H1 (cell line): ENCODE data around the gene LRRC3B. TPM values are rescaled to one million over a fixed set of nuclear protein-coding genes. Genes with fewer than 3 reads are reported as not detected.

ENCODE experiments used
- CTCF ChIA-PET: fragments of 300-600 bp; sonication (Branson Sonifier 250); formaldehyde crosslinking; loops from one replicate; lab custom pipeline; 2021; ENCODE audit not compliant: partially characterized antibody; lab: Charles Lee
- POLR2A ChIA-PET: fragments of 300-600 bp; sonication (Branson Sonifier 250); formaldehyde crosslinking; loops from one replicate; lab custom pipeline; 2021; ENCODE audit warnings: inconsistent platforms; ENCODE audit not compliant: partially characterized antibody; lab: Charles Lee
- DNase-seq, 2 experiments: peaks; one replicate each; pipeline versions ENCODE4 v3.0.0 to v3.0.0-alpha.2; 2010 to 2022; ENCODE audit warnings: low spot score in 2 of 2, low read depth in 1 of 2, mixed read lengths in 1 of 2
- FAIRE-seq: peaks from 2 replicates; lab custom pipeline; 2011; peaks lifted over from hg19 to GRCh38; lab: Jason Lieb, UNC
- H2AFZ ChIP-seq: 2 replicates; pipeline ENCODE4 v1.8.1; 2012; ENCODE audit warnings: low read length, inconsistent platforms
- H2AK5ac ChIP-seq: 2 replicates; pipeline ENCODE4 v1.6.1; 2013; ENCODE audit warnings: low read depth, low read length
- H2BK120ac ChIP-seq: replicated peaks from 2 replicates; pipeline ENCODE3; 2013; ENCODE audit warnings: low read depth, low read length, inconsistent platforms
- H2BK12ac ChIP-seq: 2 replicates; pipeline ENCODE4 v1.6.1; 2013; ENCODE audit warnings: low read depth, low read length
- H2BK15ac ChIP-seq: 2 replicates; pipeline ENCODE4 v1.6.1; 2013; ENCODE audit warnings: low read length
- H2BK20ac ChIP-seq: 2 replicates; pipeline ENCODE4 v1.6.1; 2013; ENCODE audit warnings: low read length
- H2BK5ac ChIP-seq: 2 replicates; pipeline ENCODE4 v1.6.1; 2013; ENCODE audit warnings: low read depth, low read length
- H3K14ac ChIP-seq: 2 replicates; pipeline ENCODE4 v1.6.1; 2013; ENCODE audit warnings: inconsistent platforms; ENCODE audit not compliant: insufficient read length
- H3K18ac ChIP-seq: 2 replicates; pipeline ENCODE4 v1.6.1; 2013; ENCODE audit warnings: low read length; ENCODE audit errors: extremely low read depth
- H3K23ac ChIP-seq: 2 replicates; pipeline ENCODE4 v1.6.1; 2013; ENCODE audit warnings: inconsistent platforms; ENCODE audit not compliant: insufficient read length
- H3K23me2 ChIP-seq: 2 replicates; pipeline ENCODE4 v1.6.1; 2013; ENCODE audit warnings: low read depth, low read length
- H3K27ac ChIP-seq: 2 replicates; pipeline ENCODE4 v1.6.1; 2011; ENCODE audit warnings: low read depth, low read length, inconsistent platforms
- H3K27me3 ChIP-seq, 4 experiments: replicated peaks in 1 of 4; 1 replicate in 1 of 4; 2 replicates in 3 of 4; pipeline versions ENCODE4 v1.6.1 to v1.8.1; 2011 to 2013; ENCODE audit warnings: low read length in 3 of 4, mild to moderate bottlenecking in 3 of 4, inconsistent platforms in 2 of 4, mixed read lengths in 2 of 4, moderate library complexity in 1 of 4; ENCODE audit not compliant: control insufficient read depth in 3 of 4, insufficient read depth in 3 of 4; ENCODE audit errors: extremely low read depth in 1 of 4
- H3K36me3 ChIP-seq, 4 experiments: 2 replicates each; pipeline versions ENCODE4 v1.6.1 to v1.8.1; 2011 to 2013; ENCODE audit warnings: mild to moderate bottlenecking in 4 of 4, low read length in 3 of 4, moderate library complexity in 2 of 4, control low read depth in 1 of 4, inconsistent platforms in 1 of 4; ENCODE audit not compliant: insufficient read depth in 4 of 4, control insufficient read depth in 2 of 4
- H3K4ac ChIP-seq: replicated peaks from 2 replicates; pipeline ENCODE3; 2013; ENCODE audit warnings: low read length, low read depth, mixed read lengths, inconsistent platforms; ENCODE audit not compliant: insufficient read length
- H3K4me1 ChIP-seq, 4 experiments: replicated peaks in 1 of 4; 1 replicate in 1 of 4; 2 replicates in 3 of 4; pipeline versions ENCODE4 v1.6.1 to v1.8.1; 2011 to 2013; ENCODE audit warnings: low read length in 3 of 4, inconsistent platforms in 2 of 4, mixed read lengths in 1 of 4; ENCODE audit not compliant: insufficient read depth in 4 of 4, control insufficient read depth in 3 of 4
- H3K4me2 ChIP-seq, 2 experiments: 2 replicates each; pipeline versions ENCODE4 v1.6.1 to v1.8.1; 2011 to 2013; ENCODE audit warnings: low read depth in 2 of 2, low read length in 2 of 2, control low read depth in 1 of 2, inconsistent platforms in 1 of 2, mild to moderate bottlenecking in 1 of 2; ENCODE audit not compliant: insufficient read depth in 1 of 2
- H3K4me3 ChIP-seq, 4 experiments: fragments of 200-600, 300-600 bp in 1 of 4; sonication (generic), shearing (Covaris generic), sonication (Bioruptor Twin) in 1 of 4; 2 replicates each; pipeline versions ENCODE4 v1.5.1 to v1.8.1; 2011 to 2016; ENCODE audit warnings: low read length in 4 of 4, low read depth in 3 of 4, control low read depth in 2 of 4, inconsistent platforms in 2 of 4, mild to moderate bottlenecking in 2 of 4, mixed read lengths in 1 of 4, moderate library complexity in 1 of 4; ENCODE audit not compliant: insufficient read depth in 2 of 4; ENCODE audit errors: extremely low read depth in 1 of 4
- H3K56ac ChIP-seq: replicated peaks from 2 replicates; pipeline ENCODE3; 2013; ENCODE audit warnings: low read depth, mild to moderate bottlenecking, mixed read lengths, low read length, inconsistent platforms; ENCODE audit not compliant: insufficient read length
- H3K79me1 ChIP-seq: 2 replicates; pipeline ENCODE4 v1.6.1; 2013; ENCODE audit warnings: low read depth, low read length, control low read depth
- H3K79me2 ChIP-seq, 2 experiments: 2 replicates each; pipeline versions ENCODE4 v1.6.1 to v1.8.1; 2012 to 2013; ENCODE audit warnings: low read length in 2 of 2, mild to moderate bottlenecking in 2 of 2, inconsistent platforms in 1 of 2; ENCODE audit not compliant: insufficient read depth in 2 of 2, control insufficient read depth in 1 of 2
- H3K9ac ChIP-seq, 4 experiments: replicated peaks in 1 of 4; 1 replicate in 1 of 4; 2 replicates in 3 of 4; pipeline versions ENCODE4 v1.6.1 to v1.8.1; 2011 to 2013; ENCODE audit warnings: low read depth in 3 of 4, low read length in 3 of 4, control low read depth in 2 of 4, mild to moderate bottlenecking in 2 of 4, moderate library complexity in 2 of 4, inconsistent platforms in 1 of 4; ENCODE audit errors: extremely low read depth in 1 of 4
- H3K9me3 ChIP-seq, 2 experiments: 2 replicates each; pipeline versions ENCODE4 v1.6.1 to v1.8.1; 2012 to 2013; ENCODE audit warnings: mild to moderate bottlenecking in 2 of 2, moderate library complexity in 2 of 2, control low read depth in 1 of 2, inconsistent platforms in 1 of 2, low read depth in 1 of 2, low read length in 1 of 2, mixed read lengths in 1 of 2; ENCODE audit not compliant: insufficient read depth in 2 of 2
- H4K20me1 ChIP-seq, 2 experiments: replicated peaks in 1 of 2; 2 replicates each; pipeline versions ENCODE3 to v1.8.1; 2011 to 2013; ENCODE audit warnings: inconsistent platforms in 2 of 2, low read length in 2 of 2, mild to moderate bottlenecking in 1 of 2; ENCODE audit not compliant: insufficient read depth in 2 of 2, control insufficient read depth in 1 of 2
- H4K5ac ChIP-seq: 2 replicates; pipeline ENCODE4 v1.6.1; 2013; ENCODE audit warnings: low read length, low read depth, mixed read lengths, inconsistent platforms; ENCODE audit not compliant: insufficient read length
- H4K8ac ChIP-seq: 2 replicates; pipeline ENCODE4 v1.8.0; 2013; ENCODE audit warnings: mild to moderate bottlenecking, moderate library complexity, low read length, inconsistent platforms; ENCODE audit not compliant: insufficient read depth; ENCODE audit errors: extremely low read depth
- H4K91ac ChIP-seq: replicated peaks from 2 replicates; pipeline ENCODE3; 2013; ENCODE audit warnings: low read length, mixed read lengths, inconsistent platforms; ENCODE audit not compliant: insufficient read length
- ASH2L ChIP-seq: fragments of 200-600, 300-600 bp; sonication (generic); IDR thresholded peaks from one replicate; pipeline ENCODE4 v1.7.1; 2017; ENCODE audit warnings: low read length
- CBX8 ChIP-seq: fragments of 300-800, 300-1000 bp; sonication (generic); IDR thresholded peaks from 2 replicates; pipeline ENCODE4 v1.7.1; 2016; ENCODE audit warnings: low read depth, low read length, borderline replicate concordance
- CREB1 ChIP-seq: IDR thresholded peaks from 2 replicates; pipeline ENCODE4 v1.6.1; 2012; ENCODE audit warnings: inconsistent platforms
- KDM4A ChIP-seq: IDR thresholded peaks from one replicate; pipeline ENCODE4 v1.7.1; 2012; ENCODE audit warnings: low read depth, mild to moderate bottlenecking, moderate library complexity, low read length, inconsistent platforms; ENCODE audit not compliant: severe bottlenecking
- KDM5A ChIP-seq: fragments of 200-600 bp; IDR thresholded peaks from 2 replicates; pipeline ENCODE4 v1.7.1; 2012; ENCODE audit warnings: mild to moderate bottlenecking, low read length, inconsistent platforms, mixed read lengths
- RAD21 ChIP-seq, 2 experiments: IDR thresholded peaks in 1 of 2; conservative IDR thresholded peaks in 1 of 2; 2 replicates each; pipeline ENCODE4 v1.6.1; 2011; ENCODE audit warnings: low read depth in 2 of 2, low read length in 2 of 2, improper control_type of control experiment in 1 of 2, inconsistent platforms in 1 of 2, mild to moderate bottlenecking in 1 of 2, moderate library complexity in 1 of 2
- SP2 ChIP-seq: IDR thresholded peaks from 2 replicates; pipeline ENCODE4 v1.6.1; 2012; ENCODE audit warnings: mild to moderate bottlenecking, low read length, inconsistent platforms
- WGBS, 2 experiments: shearing (Covaris generic) in 1 of 2; methylation state at CpG; one replicate each; pipeline versions ENCODE4 v1.1.6 to v1.1.7; 2013 to 2015; ENCODE audit warnings: low lambda C conversion rate in 2 of 2, mixed read lengths in 2 of 2, inconsistent platforms in 1 of 2, low coverage in 1 of 2, missing lambda C conversion rate in 1 of 2; ENCODE audit not compliant: insufficient replicate concordance in 2 of 2, insufficient coverage in 1 of 2, insufficient read length in 1 of 2; ENCODE audit errors: extremely low coverage in 1 of 2, missing lambda C conversion rate in 1 of 2; 5-methylcytosine and 5-hydroxymethylcytosine counted together
- polyA plus RNA-seq, 7 experiments: library from polyadenylated mRNA; depleted of rRNA in 3 of 7; stranded (reverse) in 5 of 7; unstranded in 2 of 7; fragments of >200 nt in 5 of 7; fragments of 200-250 nt in 2 of 7; gene quantifications; 1 replicate in 5 of 7; 2 replicates in 1 of 7; 4 replicates in 1 of 7; pipeline versions ENCODE4 v1.2.1 to v1.2.3, GENCODE V29; 2011 to 2013; ENCODE audit warnings: missing spikeins in 2 of 7, mixed read lengths in 2 of 7
- total RNA-seq: library from RNA; stranded (reverse); fragmentation: NEBNext Ultra II Directional; extraction: Animal tissue kit (Norgen Biotek cat#: 25700); gene quantifications from 2 replicates; pipeline ENCODE4 v1.2.1, GENCODE V29; 2021

Gene LRRC3B
- total and polyA plus RNA-seq, 2 of the 8 experiments (the other 6 are each of a cell fraction or from before 2014, with no cell fraction given): 1.6 to 3.1 TPM

- H3K23me2 ChIP-seq: no peaks in the 10 kb centered on the region
- DNase-seq (no peak), FAIRE-seq (no peak)
- ChIA-PET POLR2A (no interaction called here), CTCF (no interaction called here)
- no peaks in the 10 kb centered on the region for H3K4me1 ChIP-seq
- no peaks in the 10 kb centered on the region for H3K79me2 ChIP-seq
- H3K56ac ChIP-seq: no peak overlapping the region
- H3K27me3 ChIP-seq: peaks cover 0 to 2% (median 0%) of the 10 kb centered on the region in 4 experiments; a peak in 4 of 7 replicates
- no peak overlapping the region for H2AK5ac ChIP-seq
- H4K20me1 ChIP-seq: no peaks in the 10 kb centered on the region
- H3K27ac ChIP-seq: no peak overlapping the region
- H2BK120ac ChIP-seq: no peak overlapping the region
- H3K4ac ChIP-seq: no peak overlapping the region
- no peak overlapping the region for H2BK20ac ChIP-seq
- H3K9ac ChIP-seq: no peak overlapping the region
- H3K4me3 ChIP-seq: no peak overlapping the region
- H4K91ac ChIP-seq: no peak overlapping the region
- no peaks in the 10 kb centered on the region for H3K36me3 ChIP-seq
- H3K23ac ChIP-seq: no peak overlapping the region
- H3K14ac ChIP-seq: no peak overlapping the region
- H3K4me2 ChIP-seq: no peak overlapping the region
- 86% methylated on average over 2 of the region's 2 CpGs; no CpG with 5 or more reads in 1 of the 2 experiments for WGBS, 2 experiments
- H4K5ac ChIP-seq: no peak overlapping the region
- no peak overlapping the region for H2BK12ac ChIP-seq
- H3K9me3 ChIP-seq: no peaks in the 10 kb centered on the region
- H4K8ac ChIP-seq: no peak overlapping the region
- no peak overlapping the region for H2AFZ ChIP-seq
- H2BK15ac ChIP-seq: no peak overlapping the region
- H3K18ac ChIP-seq: no peak overlapping the region
- no peak overlapping the region for H2BK5ac ChIP-seq
- no peaks in the 10 kb centered on the region for H3K79me1 ChIP-seq
- TF ChIP-seq RAD21 (IDR thresholded peaks at IDR 0.05 in 1 of 2, conservative IDR thresholded peaks at IDR 0.05 in 1 of 2; ENCODE audit: low read depth in 2 of 2, low read length in 2 of 2): no peak
- TF ChIP-seq KDM5A: no peak
- TF ChIP-seq SP2: no peak
- TF ChIP-seq KDM4A: no peak
- no peak for TF ChIP-seq CBX8
- no peak for TF ChIP-seq ASH2L
- no peak for TF ChIP-seq CREB1
Measured at GRCh38 chr3:26639339-26639738, 16.8 kb downstream of the LRRC3B start.
